PC-9 (cell line): ENCODE measurements around the gene BMI1. TPM values are rescaled to one million over a fixed set of nuclear protein-coding genes. Genes with fewer than 3 reads are reported as not detected.

ENCODE experiments used
- BruUV-seq: library from RNA; stranded (reverse); fragments of 400-500 nt; replicated peaks from 2 replicates; lab custom pipeline; 2021; lab: Mats Ljungman, UMichigan
- CTCF ChIA-PET: fragments of 300-600 bp; sonication (Branson Sonifier 250); formaldehyde crosslinking; loops from one replicate; lab custom pipeline; 2022; ENCODE audit warnings: antibody characterized with exemption; lab: Charles Lee
- POLR2A ChIA-PET: fragments of 300-600 bp; sonication (Branson Sonifier 250); formaldehyde crosslinking; loops from one replicate; lab custom pipeline; 2022; ENCODE audit warnings: antibody characterized with exemption; ENCODE audit not compliant: unreplicated experiment; lab: Charles Lee
- DNase-seq, 2 experiments: peaks; one replicate each; pipeline versions ENCODE4 v3.0.0 to v3.0.0-alpha.2; 2015 to 2022; ENCODE audit warnings: mixed read lengths in 1 of 2
- H2AFZ ChIP-seq: fragments of 200-600 bp; sonication (generic); 2 replicates; pipeline ENCODE4 v1.8.1; 2017; ENCODE audit warnings: antibody characterized with exemption
- H3F3A ChIP-seq: fragments of 200-600 bp; sonication (generic); 2 replicates; pipeline ENCODE4 v1.8.1; 2017; ENCODE audit warnings: antibody characterized with exemption, mild to moderate bottlenecking, low read depth; ENCODE audit not compliant: insufficient read depth
- H3K27ac ChIP-seq: fragments of 200-600 bp; sonication (generic); 2 replicates; pipeline ENCODE4 v1.6.1; 2016; ENCODE audit warnings: mixed run types
- H3K27me3 ChIP-seq: fragments of 200-600 bp; sonication (generic); 2 replicates; pipeline ENCODE4 v1.6.1; 2016; ENCODE audit warnings: low read depth, mixed run types; ENCODE audit not compliant: insufficient read depth
- H3K36me3 ChIP-seq: fragments of 200-600 bp; sonication (generic); 2 replicates; pipeline ENCODE4 v1.6.1; 2016; ENCODE audit warnings: low read depth, mixed run types
- H3K4me1 ChIP-seq: fragments of 200-600 bp; sonication (generic); replicated peaks from 2 replicates; pipeline ENCODE4 v1.6.1; 2016; ENCODE audit warnings: mixed run types; ENCODE audit not compliant: insufficient read depth
- H3K4me2 ChIP-seq: fragments of 200-600 bp; sonication (generic); 2 replicates; pipeline ENCODE4 v1.6.1; 2017; ENCODE audit warnings: mixed run types
- H3K4me3 ChIP-seq: fragments of 200-600 bp; sonication (generic); 2 replicates; pipeline ENCODE4 v1.6.1; 2016; ENCODE audit warnings: mixed run types
- H3K79me2 ChIP-seq: fragments of 200-600 bp; sonication (generic); 2 replicates; pipeline ENCODE4 v1.6.1; 2017; ENCODE audit warnings: low read depth, mixed run types
- H3K9me2 ChIP-seq: fragments of 200-600 bp; sonication (generic); 2 replicates; pipeline ENCODE4 v1.8.1; 2017; ENCODE audit warnings: mild to moderate bottlenecking; ENCODE audit not compliant: insufficient read depth
- H3K9me3 ChIP-seq: fragments of 200-600 bp; sonication (generic); 2 replicates; pipeline ENCODE4 v1.8.1; 2016; ENCODE audit warnings: low read depth; ENCODE audit not compliant: insufficient read depth
- H4K20me1 ChIP-seq: fragments of 200-600 bp; sonication (generic); 2 replicates; pipeline ENCODE4 v1.8.1; 2017; ENCODE audit not compliant: insufficient read depth
- CTCF ChIP-seq: fragments of 200-600 bp; sonication (generic); conservative IDR thresholded peaks from 2 replicates; pipeline ENCODE4 v1.6.1; 2017; ENCODE audit warnings: mixed run types, antibody characterized with exemption, mild to moderate bottlenecking, moderate library complexity
- EZH2 ChIP-seq: fragments of 200-600 bp; sonication (generic); IDR thresholded peaks from 2 replicates; pipeline ENCODE4 v1.8.0; 2017; ENCODE audit warnings: antibody characterized with exemption, low read depth
- intact Hi-C: fragments of 100-400 bp; cut with micrococcal nuclease; formaldehyde crosslinking; loops from one replicate; pipeline ENCODE4 v1.10.0; 2022; ENCODE audit not compliant: unreplicated experiment
- total RNA-seq: library from RNA; stranded (reverse); gene quantifications from 2 replicates; pipeline ENCODE4 v1.2.3, GENCODE V29; 2021

BMI1 gene
- total RNA-seq, 1 experiment from 2014 or later = 48.4 TPM

GRCh38 chr10:22310928-22311327 lies 10.0 kb upstream of the BMI1 start:
- Histone ChIP-seq H3K79me2 (no peaks in the 10 kb centered on the region), H3K9me3 (no peaks in the 10 kb centered on the region; the same call in 1 of the 2 replicates), H3K4me2 (no peak overlapping the region), H3K9me2 (0 out of 2 replicates have a peak, but pooled peaks cover 3% of the 10 kb centered on the region), H3K4me1 (peaks cover 7% of the 10 kb centered on the region; the same call in 1 of the 2 replicates), H3K36me3 (no peaks in the 10 kb centered on the region), H3K27ac (no peak overlapping the region), H3F3A (0 out of 2 replicates have a peak, but pooled peaks cover 3% of the 10 kb centered on the region), H4K20me1 (no peaks in the 10 kb centered on the region), H3K4me3 (no peak overlapping the region), H2AFZ (no peak overlapping the region), H3K27me3 (no peaks in the 10 kb centered on the region)
- intact Hi-C loops = no loop called here
- TF ChIP-seq CTCF (no peak), EZH2 (no peak)
- no peak for DNase-seq
- CTCF ChIA-PET = no interaction called here
- no TSS peak for BruUV-seq
- POLR2A ChIA-PET = no interaction called here

- DNase-seq = no peak
- H3K9me2 ChIP-seq = no peaks in the 10 kb centered on the region
- H2AFZ ChIP-seq = no peak overlapping the region
- CTCF ChIA-PET = no interaction called here
- H3F3A ChIP-seq = peaks cover 11% of the 10 kb centered on the region
- POLR2A ChIA-PET = interaction anchor here (0.5 kb wide), 1 partner anchor 15 kb away, joined by 4 read pairs; no protein-coding TSS in a partner anchor
- H3K79me2 ChIP-seq = peaks cover 13% of the 10 kb centered on the region
- no peaks in the 10 kb centered on the region for H4K20me1 ChIP-seq
- BruUV-seq = no TSS peak
- TF ChIP-seq EZH2 = no peak
- no peak for TF ChIP-seq CTCF
- peak overlapping the region; percentile 86 for H3K4me2 ChIP-seq
- H3K9me3 ChIP-seq = no peaks in the 10 kb centered on the region
- intact Hi-C loops = loop anchor here (1.0 to 5.0 kb wide), 2 partner anchors 63 to 86 kb away; no protein-coding TSS in a partner anchor
- H3K4me1 ChIP-seq = peaks cover 26% of the 10 kb centered on the region
- H3K4me3 ChIP-seq = peak overlapping the region; percentile 67; the same call in 1 of the 2 replicates
- no peak overlapping the region for H3K27ac ChIP-seq
- H3K27me3 ChIP-seq = no peaks in the 10 kb centered on the region
- no peaks in the 10 kb centered on the region for H3K36me3 ChIP-seq
Observed at GRCh38 chr10:22314852-22315251, 6.0 kb upstream of the BMI1 start.

GRCh38 chr10:22315455-22316285 lies 5.2 kb upstream of the BMI1 start:
- peak overlapping the region; percentile 49 for H3K27ac ChIP-seq
- H3K4me3 ChIP-seq = peak overlapping the region; percentile 67
- H2AFZ ChIP-seq = peak overlapping the region; percentile 82
- H3K4me2 ChIP-seq = peak overlapping the region; percentile 86
- no peak for DNase-seq
- intact Hi-C loops = loop anchor here (1.0 to 5.0 kb wide), 3 partner anchors 63 to 313 kb away; partner anchors contain the start of gene DNAJC1
- ChIA-PET POLR2A (interaction anchor here (0.5 kb wide), 2 partner anchors 16 to 304 kb away, joined by 4 to 5 read pairs; no protein-coding TSS in a partner anchor), CTCF (interaction anchor here (0.7 to 1.0 kb wide), 2 partner anchors 106 to 487 kb away, joined by 3 read pairs; no protein-coding TSS in a partner anchor)
- H3K36me3 ChIP-seq = no peaks in the 10 kb centered on the region
- TF ChIP-seq EZH2 = no peak
- H3K79me2 ChIP-seq = peaks cover 13% of the 10 kb centered on the region
- H3K4me1 ChIP-seq = peaks cover 29% of the 10 kb centered on the region
- BruUV-seq = no TSS peak
- no peaks in the 10 kb centered on the region for H3K27me3 ChIP-seq
- peaks cover 11% of the 10 kb centered on the region for H3F3A ChIP-seq
- H3K9me2 ChIP-seq = no peaks in the 10 kb centered on the region
- H3K9me3 ChIP-seq = no peaks in the 10 kb centered on the region
- no peaks in the 10 kb centered on the region for H4K20me1 ChIP-seq
